B cell (primary cell): ENCODE measurements around the gene CRYGD. TPM values are rescaled to one million over a fixed set of nuclear protein-coding genes. Genes with fewer than 3 reads are reported as not detected.

Source experiments
- ATAC-seq: fragments of 200-7000 bp; cut with Tn5 transposase; one replicate; pipeline ENCODE4 v1.10.0; 2021; ENCODE audit warnings: low read depth, mild to moderate bottlenecking, moderate number of reproducible peaks, moderate library complexity
- CTCF ChIA-PET: fragments of 350-600 bp; sonication (Branson Sonifier 250); formaldehyde crosslinking; loops from one replicate; lab custom pipeline; 2021; ENCODE audit warnings: antibody characterized with exemption, inconsistent platforms; lab: Charles Lee
- POLR2A ChIA-PET: fragments of 350-600 bp; sonication (Branson Sonifier 250); formaldehyde crosslinking; loops from one replicate; lab custom pipeline; 2021; ENCODE audit warnings: antibody characterized with exemption; lab: Charles Lee
- DNase-seq: peaks from one replicate; pipeline ENCODE4 v3.0.0; 2013
- H2AFZ ChIP-seq: 2 replicates; pipeline ENCODE4 v1.6.1; 2012; ENCODE audit warnings: mild to moderate bottlenecking, low read depth, low read length; ENCODE audit not compliant: insufficient read depth, poor library complexity, severe bottlenecking
- H3K27ac ChIP-seq, 2 donors: 1 replicate in 1 of 2; 2 replicates in 1 of 2; pipeline ENCODE4 v1.5.1; 2012 to 2013; ENCODE audit warnings: low read length in 2 of 2, mild to moderate bottlenecking in 2 of 2, moderate library complexity in 1 of 2
- H3K27me3 ChIP-seq, 4 experiments: fragments of 200-600 bp in 1 of 4; sonication (generic) in 1 of 4; replicated peaks in 1 of 4; 1 replicate in 2 of 4; 2 replicates in 2 of 4; pipeline versions ENCODE4 v1.6.1 to v1.7.0; 2013 to 2016; ENCODE audit warnings: low read length in 3 of 4, mild to moderate bottlenecking in 2 of 4, mixed read lengths in 1 of 4, moderate library complexity in 1 of 4; ENCODE audit not compliant: insufficient read depth in 4 of 4, control insufficient read depth in 3 of 4; ENCODE audit errors: control extremely low read depth in 1 of 4
- H3K36me3 ChIP-seq, 2 experiments: replicated peaks in 1 of 2; 1 replicate in 1 of 2; 2 replicates in 1 of 2; pipeline versions ENCODE4 v1.6.1 to v1.7.1; 2013; ENCODE audit warnings: low read length in 1 of 2; ENCODE audit not compliant: insufficient read depth in 2 of 2, control insufficient read depth in 1 of 2; ENCODE audit errors: control extremely low read depth in 1 of 2, extremely low read depth in 1 of 2
- H3K4me1 ChIP-seq, 2 donors: fragments of 200-600 bp in 1 of 2; sonication (generic) in 1 of 2; 1 replicate in 1 of 2; 2 replicates in 1 of 2; pipeline versions ENCODE4 v1.5.1 to v1.6.1; 2013 to 2017; ENCODE audit warnings: low read length in 2 of 2; ENCODE audit not compliant: control insufficient read depth in 2 of 2, insufficient read depth in 2 of 2
- H3K4me2 ChIP-seq: replicated peaks from 2 replicates; pipeline ENCODE3; 2012; ENCODE audit warnings: mild to moderate bottlenecking, low read depth, low read length; ENCODE audit not compliant: poor library complexity, severe bottlenecking
- H3K4me3 ChIP-seq, 5 experiments: fragments of 200-600 bp in 1 of 5; sonication (generic) in 1 of 5; 1 replicate in 3 of 5; 2 replicates in 2 of 5; pipeline versions ENCODE4 v1.5.1 to v1.7.0; 2011 to 2016; ENCODE audit warnings: low read length in 4 of 5, mild to moderate bottlenecking in 4 of 5, low read depth in 2 of 5, control low read depth in 1 of 5, moderate library complexity in 1 of 5; ENCODE audit not compliant: insufficient read depth in 1 of 5; ENCODE audit errors: control extremely low read depth in 1 of 5, extremely low read depth in 1 of 5
- H3K79me2 ChIP-seq: fragments of 200-600 bp; sonication (generic); one replicate; pipeline ENCODE4 v1.6.0; 2016; ENCODE audit warnings: low read length; ENCODE audit not compliant: control insufficient read depth, insufficient read depth
- H3K9ac ChIP-seq: fragments of 200-600 bp; sonication (generic); 2 replicates; pipeline ENCODE4 v1.6.1; 2017; ENCODE audit warnings: mild to moderate bottlenecking, low read length, moderate library complexity
- H3K9me3 ChIP-seq, 3 donors: one replicate each; pipeline versions ENCODE4 v1.6.1 to v1.7.1; 2013; ENCODE audit warnings: low read length in 2 of 3; ENCODE audit not compliant: control insufficient read depth in 2 of 3, insufficient read depth in 1 of 3; ENCODE audit errors: control extremely low read depth in 1 of 3
- H4K20me1 ChIP-seq: 2 replicates; pipeline ENCODE4 v1.6.0; 2012; ENCODE audit warnings: mild to moderate bottlenecking, low read length; ENCODE audit not compliant: insufficient read depth, control insufficient read depth, poor library complexity, severe bottlenecking
- H3K27ac Mint-ChIP-seq: one replicate; pipeline ENCODE4 v1.8.0; 2021; ENCODE audit warnings: mixed read lengths
- H3K27me3 Mint-ChIP-seq: one replicate; pipeline ENCODE4 v1.8.0; 2021; ENCODE audit warnings: mixed read lengths
- H3K4me1 Mint-ChIP-seq: one replicate; pipeline ENCODE4 v1.8.0; 2021; ENCODE audit warnings: mixed read lengths
- H3K4me3 Mint-ChIP-seq: one replicate; pipeline ENCODE4 v1.8.0; 2021; ENCODE audit warnings: mixed read lengths
- H3K9me3 Mint-ChIP-seq: one replicate; pipeline ENCODE4 v1.8.0; 2022; ENCODE audit warnings: mixed read lengths; ENCODE audit not compliant: insufficient read depth
- CTCF ChIP-seq: fragments of 200-600 bp; IDR thresholded peaks from one replicate; pipeline ENCODE4 v1.8.0; 2022; ENCODE audit warnings: antibody characterized with exemption, mild to moderate bottlenecking
- EZH2 ChIP-seq: IDR thresholded peaks from 2 replicates; pipeline ENCODE4 v1.6.1; 2012; ENCODE audit warnings: borderline replicate concordance, low read depth, mild to moderate bottlenecking, moderate library complexity, low read length; ENCODE audit not compliant: insufficient read depth, poor library complexity, severe bottlenecking
- WGBS: methylation state at CpG from one replicate; pipeline ENCODE4 v1.1.5; 2013; ENCODE audit warnings: missing lambda C conversion rate; ENCODE audit not compliant: insufficient coverage; 5-methylcytosine and 5-hydroxymethylcytosine counted together
- intact Hi-C: fragments of 100-400 bp; cut with micrococcal nuclease; formaldehyde crosslinking; loops from one replicate; pipeline ENCODE4 v1.10.0; 2022
- polyA plus RNA-seq: library from polyadenylated mRNA; depleted of rRNA; stranded (reverse); fragments of >200 nt; gene quantifications from 2 replicates; pipeline ENCODE4 v1.2.3, GENCODE V29; 2012
- total RNA-seq, 2 donors: library from RNA; stranded (reverse); fragments of 120-200 nt in 1 of 2; gene quantifications; 1 replicate in 1 of 2; 2 replicates in 1 of 2; pipeline versions ENCODE4 v1.2.3 to v1.2.4, GENCODE V29; 2013 to 2022

CRYGD gene
- total and polyA plus RNA-seq, 2 donors (not counting 1 experiment from before 2014, with no cell fraction given): not detected

GRCh38 chr2:208097313-208097712 lies 27.0 kb downstream of the CRYGD start:
- POLR2A ChIA-PET: no interaction called here
- no peak overlapping the region for H3K27ac ChIP-seq
- H3K9me3 ChIP-seq: no peaks in the 10 kb centered on the region
- intact Hi-C loops: no loop called here
- H3K27ac Mint-ChIP-seq: no peak overlapping the region
- H3K9ac ChIP-seq: no peak overlapping the region
- no peaks in the 10 kb centered on the region for H3K36me3 ChIP-seq
- H2AFZ ChIP-seq: no peak overlapping the region
- H3K79me2 ChIP-seq: no peaks in the 10 kb centered on the region
- no peak overlapping the region for H3K4me2 ChIP-seq
- no peak overlapping the region for H3K4me3 ChIP-seq
- H3K4me1 Mint-ChIP-seq: no peaks in the 10 kb centered on the region
- H3K27me3 ChIP-seq: peaks cover 0 to 3% (median 1%) of the 10 kb centered on the region in 4 experiments
- H4K20me1 ChIP-seq: no peaks in the 10 kb centered on the region
- 100% methylated on average over 2 of the region's 3 CpGs for WGBS
- no peaks in the 10 kb centered on the region for H3K4me1 ChIP-seq
- H3K27me3 Mint-ChIP-seq: peaks cover 23% of the 10 kb centered on the region
- DNase-seq (no peak), ATAC-seq (no peak)
- TF ChIP-seq EZH2 (no peak), CTCF (no peak)
- CTCF ChIA-PET: no interaction called here
- no peaks in the 10 kb centered on the region for H3K9me3 Mint-ChIP-seq
- no peak overlapping the region for H3K4me3 Mint-ChIP-seq

- Mint-ChIP-seq H3K27ac (no peak overlapping the region), H3K9me3 (no peaks in the 10 kb centered on the region), H3K4me1 (no peaks in the 10 kb centered on the region), H3K4me3 (no peak overlapping the region), H3K27me3 (peaks cover 19% of the 10 kb centered on the region)
- no peaks in the 10 kb centered on the region for H3K79me2 ChIP-seq
- H3K36me3 ChIP-seq: no peaks in the 10 kb centered on the region
- H2AFZ ChIP-seq: no peak overlapping the region
- H4K20me1 ChIP-seq: no peaks in the 10 kb centered on the region
- TF ChIP-seq EZH2 (no peak), CTCF (no peak)
- intact Hi-C loops: no loop called here
- H3K4me3 ChIP-seq: no peak overlapping the region
- WGBS: 72% methylated on average over 3 of the region's 3 CpGs
- no peak overlapping the region for H3K9ac ChIP-seq
- DNase-seq (no peak), ATAC-seq (no peak)
- no peak overlapping the region for H3K4me2 ChIP-seq
- POLR2A ChIA-PET: no interaction called here
- H3K27ac ChIP-seq: no peak overlapping the region
- CTCF ChIA-PET: no interaction called here
- H3K4me1 ChIP-seq: no peaks in the 10 kb centered on the region
- peaks cover 0 to 3% (median 1%) of the 10 kb centered on the region in 4 experiments for H3K27me3 ChIP-seq
- H3K9me3 ChIP-seq: no peaks in the 10 kb centered on the region
Observed at GRCh38 chr2:208096080-208096479, 28.2 kb downstream of the CRYGD start.
